GM10248 (cell line): ENCODE measurements around the gene ERRFI1.

ENCODE experiments used
- CTCF ChIA-PET: fragments of 300-600 bp; sonication (Branson Sonifier 250); formaldehyde crosslinking; extraction: SDS; loops from one replicate; lab custom pipeline; 2021; ENCODE audit warnings: antibody characterized with exemption; lab: Yijun Ruan, JAX
- POLR2A ChIA-PET: fragments of 350-650 bp; sonication (Branson Sonifier 250); formaldehyde crosslinking; extraction: SDS; loops from one replicate; lab custom pipeline; 2020; ENCODE audit warnings: antibody characterized with exemption; lab: Yijun Ruan, JAX
- DNase-seq: peaks from one replicate; pipeline ENCODE4 v3.0.0; 2012; ENCODE audit errors: extremely low spot score
- CTCF ChIP-seq: IDR thresholded peaks from 2 replicates; pipeline ENCODE4 v1.5.1; 2012; ENCODE audit warnings: mild to moderate bottlenecking, low read depth; ENCODE audit errors: extremely low read depth, missing control alignments, control extremely low read depth

The ERRFI1 gene

GRCh38 chr1:7991504-7992440 lies 34.3 kb downstream of the ERRFI1 start:
- TF ChIP-seq CTCF: no peak
- no peak for DNase-seq
- ChIA-PET CTCF (interaction anchor here (0.8 to 1.0 kb wide), 2 partner anchors 16 to 24 kb away, joined by 3 read pairs; no protein-coding TSS in a partner anchor), POLR2A (interaction anchor here (0.5 kb wide), 1 partner anchor 451 kb away, joined by 4 read pairs; no protein-coding TSS in a partner anchor)

- DNase-seq: no peak
- ChIA-PET POLR2A (no interaction called here), CTCF (interaction anchor here (1.4 kb wide), 1 partner anchor 25 kb away, joined by 4 read pairs; no protein-coding TSS in a partner anchor)
- no peak for TF ChIP-seq CTCF
These were observed 36.2 kb downstream of the ERRFI1 start for GRCh38 chr1:7989762-7990428.

- no peak for DNase-seq
- ChIA-PET POLR2A (no interaction called here), CTCF (interaction anchor here (1.2 to 2.2 kb wide), 6 partner anchors 9 to 360 kb away, joined by 3 to 16 read pairs (median 4); no protein-coding TSS in a partner anchor)
- no peak for TF ChIP-seq CTCF
These were observed 37.5 kb downstream of the ERRFI1 start for GRCh38 chr1:7988576-7988975.

GRCh38 chr1:7987528-7987927 lies 38.6 kb downstream of the ERRFI1 start:
- CTCF ChIA-PET: interaction anchor here (1.2 to 2.2 kb wide), 4 partner anchors 13 to 362 kb away, joined by 3 to 16 read pairs (median 4); no protein-coding TSS in a partner anchor
- no peak for DNase-seq
- POLR2A ChIA-PET: no interaction called here
- no peak for TF ChIP-seq CTCF

GRCh38 chr1:7985851-7986612 lies 40.1 kb downstream of the ERRFI1 start:
- DNase-seq: no peak
- POLR2A ChIA-PET: no interaction called here
- CTCF ChIA-PET: interaction anchor here (4.4 to 14.7 kb wide), 2 partner anchors 11 to 30 kb away, joined by 52 to 188 read pairs; no protein-coding TSS in a partner anchor
- TF ChIP-seq CTCF: no peak
